H1 (cell line): Measurements from ENCODE around the gene PROX2. TPM values are rescaled to one million over a fixed set of nuclear protein-coding genes. Genes with fewer than 3 reads are reported as not detected.

Experiments
- CTCF ChIA-PET: fragments of 300-600 bp; sonication (Branson Sonifier 250); formaldehyde crosslinking; loops from one replicate; lab custom pipeline; 2021; ENCODE audit not compliant: partially characterized antibody; lab: Charles Lee
- POLR2A ChIA-PET: fragments of 300-600 bp; sonication (Branson Sonifier 250); formaldehyde crosslinking; loops from one replicate; lab custom pipeline; 2021; ENCODE audit warnings: inconsistent platforms; ENCODE audit not compliant: partially characterized antibody; lab: Charles Lee
- DNase-seq, 2 experiments: peaks; one replicate each; pipeline versions ENCODE4 v3.0.0 to v3.0.0-alpha.2; 2010 to 2022; ENCODE audit warnings: low spot score in 2 of 2, low read depth in 1 of 2, mixed read lengths in 1 of 2
- FAIRE-seq: peaks from 2 replicates; lab custom pipeline; 2011; peaks lifted over from hg19 to GRCh38; lab: Jason Lieb, UNC
- H2AFZ ChIP-seq: 2 replicates; pipeline ENCODE4 v1.8.1; 2012; ENCODE audit warnings: low read length, inconsistent platforms
- H2AK5ac ChIP-seq: 2 replicates; pipeline ENCODE4 v1.6.1; 2013; ENCODE audit warnings: low read depth, low read length
- H2BK120ac ChIP-seq: replicated peaks from 2 replicates; pipeline ENCODE3; 2013; ENCODE audit warnings: low read depth, low read length, inconsistent platforms
- H2BK12ac ChIP-seq: 2 replicates; pipeline ENCODE4 v1.6.1; 2013; ENCODE audit warnings: low read depth, low read length
- H2BK15ac ChIP-seq: 2 replicates; pipeline ENCODE4 v1.6.1; 2013; ENCODE audit warnings: low read length
- H2BK20ac ChIP-seq: 2 replicates; pipeline ENCODE4 v1.6.1; 2013; ENCODE audit warnings: low read length
- H2BK5ac ChIP-seq: 2 replicates; pipeline ENCODE4 v1.6.1; 2013; ENCODE audit warnings: low read depth, low read length
- H3K14ac ChIP-seq: 2 replicates; pipeline ENCODE4 v1.6.1; 2013; ENCODE audit warnings: inconsistent platforms; ENCODE audit not compliant: insufficient read length
- H3K18ac ChIP-seq: 2 replicates; pipeline ENCODE4 v1.6.1; 2013; ENCODE audit warnings: low read length; ENCODE audit errors: extremely low read depth
- H3K23ac ChIP-seq: 2 replicates; pipeline ENCODE4 v1.6.1; 2013; ENCODE audit warnings: inconsistent platforms; ENCODE audit not compliant: insufficient read length
- H3K23me2 ChIP-seq: 2 replicates; pipeline ENCODE4 v1.6.1; 2013; ENCODE audit warnings: low read depth, low read length
- H3K27ac ChIP-seq: 2 replicates; pipeline ENCODE4 v1.6.1; 2011; ENCODE audit warnings: low read depth, low read length, inconsistent platforms
- H3K27me3 ChIP-seq, 4 experiments: replicated peaks in 1 of 4; 1 replicate in 1 of 4; 2 replicates in 3 of 4; pipeline versions ENCODE4 v1.6.1 to v1.8.1; 2011 to 2013; ENCODE audit warnings: low read length in 3 of 4, mild to moderate bottlenecking in 3 of 4, inconsistent platforms in 2 of 4, mixed read lengths in 2 of 4, moderate library complexity in 1 of 4; ENCODE audit not compliant: control insufficient read depth in 3 of 4, insufficient read depth in 3 of 4; ENCODE audit errors: extremely low read depth in 1 of 4
- H3K36me3 ChIP-seq, 4 experiments: 2 replicates each; pipeline versions ENCODE4 v1.6.1 to v1.8.1; 2011 to 2013; ENCODE audit warnings: mild to moderate bottlenecking in 4 of 4, low read length in 3 of 4, moderate library complexity in 2 of 4, control low read depth in 1 of 4, inconsistent platforms in 1 of 4; ENCODE audit not compliant: insufficient read depth in 4 of 4, control insufficient read depth in 2 of 4
- H3K4ac ChIP-seq: replicated peaks from 2 replicates; pipeline ENCODE3; 2013; ENCODE audit warnings: low read length, low read depth, mixed read lengths, inconsistent platforms; ENCODE audit not compliant: insufficient read length
- H3K4me1 ChIP-seq, 4 experiments: replicated peaks in 1 of 4; 1 replicate in 1 of 4; 2 replicates in 3 of 4; pipeline versions ENCODE4 v1.6.1 to v1.8.1; 2011 to 2013; ENCODE audit warnings: low read length in 3 of 4, inconsistent platforms in 2 of 4, mixed read lengths in 1 of 4; ENCODE audit not compliant: insufficient read depth in 4 of 4, control insufficient read depth in 3 of 4
- H3K4me2 ChIP-seq, 2 experiments: 2 replicates each; pipeline versions ENCODE4 v1.6.1 to v1.8.1; 2011 to 2013; ENCODE audit warnings: low read depth in 2 of 2, low read length in 2 of 2, control low read depth in 1 of 2, inconsistent platforms in 1 of 2, mild to moderate bottlenecking in 1 of 2; ENCODE audit not compliant: insufficient read depth in 1 of 2
- H3K4me3 ChIP-seq, 4 experiments: fragments of 200-600, 300-600 bp in 1 of 4; sonication (generic), shearing (Covaris generic), sonication (Bioruptor Twin) in 1 of 4; 2 replicates each; pipeline versions ENCODE4 v1.5.1 to v1.8.1; 2011 to 2016; ENCODE audit warnings: low read length in 4 of 4, low read depth in 3 of 4, control low read depth in 2 of 4, inconsistent platforms in 2 of 4, mild to moderate bottlenecking in 2 of 4, mixed read lengths in 1 of 4, moderate library complexity in 1 of 4; ENCODE audit not compliant: insufficient read depth in 2 of 4; ENCODE audit errors: extremely low read depth in 1 of 4
- H3K56ac ChIP-seq: replicated peaks from 2 replicates; pipeline ENCODE3; 2013; ENCODE audit warnings: low read depth, mild to moderate bottlenecking, mixed read lengths, low read length, inconsistent platforms; ENCODE audit not compliant: insufficient read length
- H3K79me1 ChIP-seq: 2 replicates; pipeline ENCODE4 v1.6.1; 2013; ENCODE audit warnings: low read depth, low read length, control low read depth
- H3K79me2 ChIP-seq, 2 experiments: 2 replicates each; pipeline versions ENCODE4 v1.6.1 to v1.8.1; 2012 to 2013; ENCODE audit warnings: low read length in 2 of 2, mild to moderate bottlenecking in 2 of 2, inconsistent platforms in 1 of 2; ENCODE audit not compliant: insufficient read depth in 2 of 2, control insufficient read depth in 1 of 2
- H3K9ac ChIP-seq, 4 experiments: replicated peaks in 1 of 4; 1 replicate in 1 of 4; 2 replicates in 3 of 4; pipeline versions ENCODE4 v1.6.1 to v1.8.1; 2011 to 2013; ENCODE audit warnings: low read depth in 3 of 4, low read length in 3 of 4, control low read depth in 2 of 4, mild to moderate bottlenecking in 2 of 4, moderate library complexity in 2 of 4, inconsistent platforms in 1 of 4; ENCODE audit errors: extremely low read depth in 1 of 4
- H3K9me3 ChIP-seq, 2 experiments: 2 replicates each; pipeline versions ENCODE4 v1.6.1 to v1.8.1; 2012 to 2013; ENCODE audit warnings: mild to moderate bottlenecking in 2 of 2, moderate library complexity in 2 of 2, control low read depth in 1 of 2, inconsistent platforms in 1 of 2, low read depth in 1 of 2, low read length in 1 of 2, mixed read lengths in 1 of 2; ENCODE audit not compliant: insufficient read depth in 2 of 2
- H4K20me1 ChIP-seq, 2 experiments: replicated peaks in 1 of 2; 2 replicates each; pipeline versions ENCODE3 to v1.8.1; 2011 to 2013; ENCODE audit warnings: inconsistent platforms in 2 of 2, low read length in 2 of 2, mild to moderate bottlenecking in 1 of 2; ENCODE audit not compliant: insufficient read depth in 2 of 2, control insufficient read depth in 1 of 2
- H4K5ac ChIP-seq: 2 replicates; pipeline ENCODE4 v1.6.1; 2013; ENCODE audit warnings: low read length, low read depth, mixed read lengths, inconsistent platforms; ENCODE audit not compliant: insufficient read length
- H4K8ac ChIP-seq: 2 replicates; pipeline ENCODE4 v1.8.0; 2013; ENCODE audit warnings: mild to moderate bottlenecking, moderate library complexity, low read length, inconsistent platforms; ENCODE audit not compliant: insufficient read depth; ENCODE audit errors: extremely low read depth
- H4K91ac ChIP-seq: replicated peaks from 2 replicates; pipeline ENCODE3; 2013; ENCODE audit warnings: low read length, mixed read lengths, inconsistent platforms; ENCODE audit not compliant: insufficient read length
- BCL11A ChIP-seq, 2 experiments: IDR thresholded peaks; one replicate each; pipeline ENCODE4 v1.6.1; 2011; ENCODE audit warnings: low read depth in 2 of 2, low read length in 2 of 2, mild to moderate bottlenecking in 2 of 2
- BRCA1 ChIP-seq: IDR thresholded peaks from 2 replicates; pipeline ENCODE4 v1.6.1; 2012; ENCODE audit warnings: low read depth, low read length, improper control_type of control experiment
- CBX8 ChIP-seq: fragments of 300-800, 300-1000 bp; sonication (generic); IDR thresholded peaks from 2 replicates; pipeline ENCODE4 v1.7.1; 2016; ENCODE audit warnings: low read depth, low read length, borderline replicate concordance
- CEBPB ChIP-seq: IDR thresholded peaks from 2 replicates; pipeline ENCODE4 v1.6.1; 2012; ENCODE audit warnings: low read depth, low read length
- RNF2 ChIP-seq: fragments of 200-900, 300-1000 bp; sonication (generic); IDR thresholded peaks from 2 replicates; pipeline ENCODE4 v1.7.1; 2016; ENCODE audit warnings: borderline replicate concordance, low read depth, mild to moderate bottlenecking, antibody characterized with exemption, low read length; ENCODE audit not compliant: poor library complexity, severe bottlenecking; ENCODE audit errors: missing control alignments
- RXRA ChIP-seq: IDR thresholded peaks from 2 replicates; pipeline ENCODE4 v1.6.1; 2011; ENCODE audit warnings: low read depth, mild to moderate bottlenecking, low read length, moderate library complexity; ENCODE audit not compliant: insufficient read depth
- SIX5 ChIP-seq: IDR thresholded peaks from 2 replicates; pipeline ENCODE4 v1.6.1; 2011; ENCODE audit warnings: mild to moderate bottlenecking, low read depth, low read length
- TEAD4 ChIP-seq: IDR thresholded peaks from 2 replicates; pipeline ENCODE4 v1.6.1; 2012; ENCODE audit warnings: low read depth, low read length, inconsistent platforms, mixed read lengths
- ZNF274 ChIP-seq: IDR thresholded peaks from 2 replicates; pipeline ENCODE4 v1.7.0; 2012; ENCODE audit warnings: low read length, borderline replicate concordance; ENCODE audit errors: extremely low read depth
- WGBS, 2 experiments: shearing (Covaris generic) in 1 of 2; methylation state at CpG; one replicate each; pipeline versions ENCODE4 v1.1.6 to v1.1.7; 2013 to 2015; ENCODE audit warnings: low lambda C conversion rate in 2 of 2, mixed read lengths in 2 of 2, inconsistent platforms in 1 of 2, low coverage in 1 of 2, missing lambda C conversion rate in 1 of 2; ENCODE audit not compliant: insufficient replicate concordance in 2 of 2, insufficient coverage in 1 of 2, insufficient read length in 1 of 2; ENCODE audit errors: extremely low coverage in 1 of 2, missing lambda C conversion rate in 1 of 2; 5-methylcytosine and 5-hydroxymethylcytosine counted together
- polyA plus RNA-seq, 7 experiments: library from polyadenylated mRNA; depleted of rRNA in 3 of 7; stranded (reverse) in 5 of 7; unstranded in 2 of 7; fragments of >200 nt in 5 of 7; fragments of 200-250 nt in 2 of 7; gene quantifications; 1 replicate in 5 of 7; 2 replicates in 1 of 7; 4 replicates in 1 of 7; pipeline versions ENCODE4 v1.2.1 to v1.2.3, GENCODE V29; 2011 to 2013; ENCODE audit warnings: missing spikeins in 2 of 7, mixed read lengths in 2 of 7
- total RNA-seq: library from RNA; stranded (reverse); fragmentation: NEBNext Ultra II Directional; extraction: Animal tissue kit (Norgen Biotek cat#: 25700); gene quantifications from 2 replicates; pipeline ENCODE4 v1.2.1, GENCODE V29; 2021
- TF ChIP-seq, protein P1 (sequence below): IDR thresholded peaks from 2 replicates; pipeline ENCODE4 v1.6.1; 2012; ENCODE audit warnings: inconsistent platforms

PROX2 gene
- total and polyA plus RNA-seq, 2 of the 8 experiments (the other 6 are each of a cell fraction or from before 2014, with no cell fraction given): 0.03 TPM; not detected in 1

DNA sequence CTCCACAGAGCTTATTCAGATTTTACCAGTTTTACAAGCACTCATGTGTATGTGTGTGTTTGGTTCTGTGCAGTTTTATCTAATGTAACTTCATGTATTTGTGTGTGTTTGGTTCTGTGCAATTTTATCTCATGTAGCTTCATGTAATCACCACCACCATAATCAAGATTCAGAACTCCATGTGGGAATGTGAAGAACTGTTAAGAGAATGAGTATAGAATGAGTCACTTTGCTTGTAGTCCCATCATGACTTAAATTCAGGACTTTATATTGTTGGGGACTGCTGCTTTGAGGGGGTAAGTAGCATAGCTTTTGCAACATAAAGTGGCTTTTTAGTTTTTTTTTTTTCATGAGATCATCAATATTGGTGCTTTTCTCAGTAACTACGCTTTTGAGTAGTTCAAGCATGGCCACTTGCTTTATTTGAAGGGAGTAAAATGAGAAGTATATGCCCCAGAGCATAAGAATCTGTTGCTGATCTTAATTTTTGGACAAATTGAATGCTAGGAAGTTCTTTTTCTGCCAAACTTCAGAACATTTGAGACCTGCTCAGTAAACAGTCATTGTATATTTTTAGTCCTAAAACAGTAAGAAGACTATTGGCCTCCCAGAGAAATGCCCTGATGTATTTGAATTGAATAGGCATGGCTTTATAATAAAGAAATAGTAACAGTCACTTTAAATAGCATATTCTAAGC is 28.8 kb downstream of the PROX2 start:
- no peak overlapping the region for H4K91ac ChIP-seq
- no peak overlapping the region for H2BK5ac ChIP-seq
- no peak overlapping the region for H2BK120ac ChIP-seq
- H3K4me3 ChIP-seq: no peak overlapping the region
- H3K4me1 ChIP-seq: no peaks in the 10 kb centered on the region
- no peaks in the 10 kb centered on the region for H3K36me3 ChIP-seq
- no peak overlapping the region for H3K4ac ChIP-seq
- H3K23me2 ChIP-seq: no peaks in the 10 kb centered on the region
- H3K18ac ChIP-seq: no peak overlapping the region
- no peak overlapping the region for H3K4me2 ChIP-seq
- H4K8ac ChIP-seq: no peak overlapping the region
- no peak overlapping the region for H3K9ac ChIP-seq
- no peak overlapping the region for H3K27ac ChIP-seq
- ChIA-PET CTCF (interaction anchor here (0.6 to 5.3 kb wide), 6 partner anchors 9 to 241 kb away, joined by 3 to 46 read pairs (median 4); no protein-coding TSS in a partner anchor), POLR2A (interaction anchor here (1.9 kb wide), 1 partner anchor 11 kb away, joined by 6 read pairs; no protein-coding TSS in a partner anchor)
- H2AFZ ChIP-seq: no peak overlapping the region
- H2BK20ac ChIP-seq: no peak overlapping the region
- H2AK5ac ChIP-seq: no peak overlapping the region
- 87% methylated on average over 1 of the region's 1 CpG; no CpG with 5 or more reads in 1 of the 2 experiments for WGBS, 2 experiments
- FAIRE-seq (no peak), DNase-seq (no peak)
- H3K79me1 ChIP-seq: no peaks in the 10 kb centered on the region
- H2BK15ac ChIP-seq: no peak overlapping the region
- no peak overlapping the region for H4K5ac ChIP-seq
- H3K27me3 ChIP-seq: no peaks in the 10 kb centered on the region
- no peaks in the 10 kb centered on the region for H4K20me1 ChIP-seq
- H3K9me3 ChIP-seq: no peaks in the 10 kb centered on the region
- no peaks in the 10 kb centered on the region for H3K79me2 ChIP-seq
- H3K56ac ChIP-seq: no peak overlapping the region
- H2BK12ac ChIP-seq: no peak overlapping the region
- no peak overlapping the region for H3K23ac ChIP-seq
- H3K14ac ChIP-seq: no peak overlapping the region
- TF ChIP-seq CEBPB: no peak
- TF ChIP-seq BRCA1: no peak
- TF ChIP-seq, protein P1, sequence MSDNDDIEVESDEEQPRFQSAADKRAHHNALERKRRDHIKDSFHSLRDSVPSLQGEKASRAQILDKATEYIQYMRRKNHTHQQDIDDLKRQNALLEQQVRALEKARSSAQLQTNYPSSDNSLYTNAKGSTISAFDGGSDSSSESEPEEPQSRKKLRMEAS: no peak
- TF ChIP-seq TEAD4: no peak
- no peak for TF ChIP-seq ZNF274
- TF ChIP-seq BCL11A (IDR thresholded peaks at IDR 0.05; ENCODE audit: low read depth in 2 of 2, low read length in 2 of 2): no peak
- no peak for TF ChIP-seq CBX8
- TF ChIP-seq SIX5: no peak
- TF ChIP-seq RXRA: no peak
- no peak for TF ChIP-seq RNF2
